H1 (cell line): ENCODE data around the gene KCTD10. TPM values are rescaled to one million over a fixed set of nuclear protein-coding genes. Genes with fewer than 3 reads are reported as not detected.

Experiments
- CTCF ChIA-PET: fragments of 300-600 bp; sonication (Branson Sonifier 250); formaldehyde crosslinking; loops from one replicate; lab custom pipeline; 2021; ENCODE audit not compliant: partially characterized antibody; lab: Charles Lee
- POLR2A ChIA-PET: fragments of 300-600 bp; sonication (Branson Sonifier 250); formaldehyde crosslinking; loops from one replicate; lab custom pipeline; 2021; ENCODE audit warnings: inconsistent platforms; ENCODE audit not compliant: partially characterized antibody; lab: Charles Lee
- DNase-seq, 2 experiments: peaks; one replicate each; pipeline versions ENCODE4 v3.0.0 to v3.0.0-alpha.2; 2010 to 2022; ENCODE audit warnings: low spot score in 2 of 2, low read depth in 1 of 2, mixed read lengths in 1 of 2
- FAIRE-seq: peaks from 2 replicates; lab custom pipeline; 2011; peaks lifted over from hg19 to GRCh38; lab: Jason Lieb, UNC
- H2AFZ ChIP-seq: 2 replicates; pipeline ENCODE4 v1.8.1; 2012; ENCODE audit warnings: low read length, inconsistent platforms
- H2AK5ac ChIP-seq: 2 replicates; pipeline ENCODE4 v1.6.1; 2013; ENCODE audit warnings: low read depth, low read length
- H2BK120ac ChIP-seq: replicated peaks from 2 replicates; pipeline ENCODE3; 2013; ENCODE audit warnings: low read depth, low read length, inconsistent platforms
- H2BK12ac ChIP-seq: 2 replicates; pipeline ENCODE4 v1.6.1; 2013; ENCODE audit warnings: low read depth, low read length
- H2BK15ac ChIP-seq: 2 replicates; pipeline ENCODE4 v1.6.1; 2013; ENCODE audit warnings: low read length
- H2BK20ac ChIP-seq: 2 replicates; pipeline ENCODE4 v1.6.1; 2013; ENCODE audit warnings: low read length
- H2BK5ac ChIP-seq: 2 replicates; pipeline ENCODE4 v1.6.1; 2013; ENCODE audit warnings: low read depth, low read length
- H3K14ac ChIP-seq: 2 replicates; pipeline ENCODE4 v1.6.1; 2013; ENCODE audit warnings: inconsistent platforms; ENCODE audit not compliant: insufficient read length
- H3K18ac ChIP-seq: 2 replicates; pipeline ENCODE4 v1.6.1; 2013; ENCODE audit warnings: low read length; ENCODE audit errors: extremely low read depth
- H3K23ac ChIP-seq: 2 replicates; pipeline ENCODE4 v1.6.1; 2013; ENCODE audit warnings: inconsistent platforms; ENCODE audit not compliant: insufficient read length
- H3K23me2 ChIP-seq: 2 replicates; pipeline ENCODE4 v1.6.1; 2013; ENCODE audit warnings: low read depth, low read length
- H3K27ac ChIP-seq: 2 replicates; pipeline ENCODE4 v1.6.1; 2011; ENCODE audit warnings: low read depth, low read length, inconsistent platforms
- H3K27me3 ChIP-seq, 4 experiments: replicated peaks in 1 of 4; 1 replicate in 1 of 4; 2 replicates in 3 of 4; pipeline versions ENCODE4 v1.6.1 to v1.8.1; 2011 to 2013; ENCODE audit warnings: low read length in 3 of 4, mild to moderate bottlenecking in 3 of 4, inconsistent platforms in 2 of 4, mixed read lengths in 2 of 4, moderate library complexity in 1 of 4; ENCODE audit not compliant: control insufficient read depth in 3 of 4, insufficient read depth in 3 of 4; ENCODE audit errors: extremely low read depth in 1 of 4
- H3K36me3 ChIP-seq, 4 experiments: 2 replicates each; pipeline versions ENCODE4 v1.6.1 to v1.8.1; 2011 to 2013; ENCODE audit warnings: mild to moderate bottlenecking in 4 of 4, low read length in 3 of 4, moderate library complexity in 2 of 4, control low read depth in 1 of 4, inconsistent platforms in 1 of 4; ENCODE audit not compliant: insufficient read depth in 4 of 4, control insufficient read depth in 2 of 4
- H3K4ac ChIP-seq: replicated peaks from 2 replicates; pipeline ENCODE3; 2013; ENCODE audit warnings: low read length, low read depth, mixed read lengths, inconsistent platforms; ENCODE audit not compliant: insufficient read length
- H3K4me1 ChIP-seq, 4 experiments: replicated peaks in 1 of 4; 1 replicate in 1 of 4; 2 replicates in 3 of 4; pipeline versions ENCODE4 v1.6.1 to v1.8.1; 2011 to 2013; ENCODE audit warnings: low read length in 3 of 4, inconsistent platforms in 2 of 4, mixed read lengths in 1 of 4; ENCODE audit not compliant: insufficient read depth in 4 of 4, control insufficient read depth in 3 of 4
- H3K4me2 ChIP-seq, 2 experiments: 2 replicates each; pipeline versions ENCODE4 v1.6.1 to v1.8.1; 2011 to 2013; ENCODE audit warnings: low read depth in 2 of 2, low read length in 2 of 2, control low read depth in 1 of 2, inconsistent platforms in 1 of 2, mild to moderate bottlenecking in 1 of 2; ENCODE audit not compliant: insufficient read depth in 1 of 2
- H3K4me3 ChIP-seq, 4 experiments: fragments of 200-600, 300-600 bp in 1 of 4; sonication (generic), shearing (Covaris generic), sonication (Bioruptor Twin) in 1 of 4; 2 replicates each; pipeline versions ENCODE4 v1.5.1 to v1.8.1; 2011 to 2016; ENCODE audit warnings: low read length in 4 of 4, low read depth in 3 of 4, control low read depth in 2 of 4, inconsistent platforms in 2 of 4, mild to moderate bottlenecking in 2 of 4, mixed read lengths in 1 of 4, moderate library complexity in 1 of 4; ENCODE audit not compliant: insufficient read depth in 2 of 4; ENCODE audit errors: extremely low read depth in 1 of 4
- H3K56ac ChIP-seq: replicated peaks from 2 replicates; pipeline ENCODE3; 2013; ENCODE audit warnings: low read depth, mild to moderate bottlenecking, mixed read lengths, low read length, inconsistent platforms; ENCODE audit not compliant: insufficient read length
- H3K79me1 ChIP-seq: 2 replicates; pipeline ENCODE4 v1.6.1; 2013; ENCODE audit warnings: low read depth, low read length, control low read depth
- H3K79me2 ChIP-seq, 2 experiments: 2 replicates each; pipeline versions ENCODE4 v1.6.1 to v1.8.1; 2012 to 2013; ENCODE audit warnings: low read length in 2 of 2, mild to moderate bottlenecking in 2 of 2, inconsistent platforms in 1 of 2; ENCODE audit not compliant: insufficient read depth in 2 of 2, control insufficient read depth in 1 of 2
- H3K9ac ChIP-seq, 4 experiments: replicated peaks in 1 of 4; 1 replicate in 1 of 4; 2 replicates in 3 of 4; pipeline versions ENCODE4 v1.6.1 to v1.8.1; 2011 to 2013; ENCODE audit warnings: low read depth in 3 of 4, low read length in 3 of 4, control low read depth in 2 of 4, mild to moderate bottlenecking in 2 of 4, moderate library complexity in 2 of 4, inconsistent platforms in 1 of 4; ENCODE audit errors: extremely low read depth in 1 of 4
- H3K9me3 ChIP-seq, 2 experiments: 2 replicates each; pipeline versions ENCODE4 v1.6.1 to v1.8.1; 2012 to 2013; ENCODE audit warnings: mild to moderate bottlenecking in 2 of 2, moderate library complexity in 2 of 2, control low read depth in 1 of 2, inconsistent platforms in 1 of 2, low read depth in 1 of 2, low read length in 1 of 2, mixed read lengths in 1 of 2; ENCODE audit not compliant: insufficient read depth in 2 of 2
- H4K20me1 ChIP-seq, 2 experiments: replicated peaks in 1 of 2; 2 replicates each; pipeline versions ENCODE3 to v1.8.1; 2011 to 2013; ENCODE audit warnings: inconsistent platforms in 2 of 2, low read length in 2 of 2, mild to moderate bottlenecking in 1 of 2; ENCODE audit not compliant: insufficient read depth in 2 of 2, control insufficient read depth in 1 of 2
- H4K5ac ChIP-seq: 2 replicates; pipeline ENCODE4 v1.6.1; 2013; ENCODE audit warnings: low read length, low read depth, mixed read lengths, inconsistent platforms; ENCODE audit not compliant: insufficient read length
- H4K8ac ChIP-seq: 2 replicates; pipeline ENCODE4 v1.8.0; 2013; ENCODE audit warnings: mild to moderate bottlenecking, moderate library complexity, low read length, inconsistent platforms; ENCODE audit not compliant: insufficient read depth; ENCODE audit errors: extremely low read depth
- H4K91ac ChIP-seq: replicated peaks from 2 replicates; pipeline ENCODE3; 2013; ENCODE audit warnings: low read length, mixed read lengths, inconsistent platforms; ENCODE audit not compliant: insufficient read length
- BCL11A ChIP-seq, 2 experiments: IDR thresholded peaks; one replicate each; pipeline ENCODE4 v1.6.1; 2011; ENCODE audit warnings: low read depth in 2 of 2, low read length in 2 of 2, mild to moderate bottlenecking in 2 of 2
- BRCA1 ChIP-seq: IDR thresholded peaks from 2 replicates; pipeline ENCODE4 v1.6.1; 2012; ENCODE audit warnings: low read depth, low read length, improper control_type of control experiment
- CEBPB ChIP-seq: IDR thresholded peaks from 2 replicates; pipeline ENCODE4 v1.6.1; 2012; ENCODE audit warnings: low read depth, low read length
- CHD2 ChIP-seq: IDR thresholded peaks from 2 replicates; pipeline ENCODE4 v1.6.1; 2012; ENCODE audit warnings: low read length, improper control_type of control experiment
- EP300 ChIP-seq, 2 experiments: IDR thresholded peaks; 1 replicate in 1 of 2; 2 replicates in 1 of 2; pipeline ENCODE4 v1.6.1; 2011 to 2012; ENCODE audit warnings: low read depth in 2 of 2, low read length in 2 of 2, mild to moderate bottlenecking in 2 of 2, borderline replicate concordance in 1 of 2, inconsistent platforms in 1 of 2, moderate library complexity in 1 of 2
- POU5F1 ChIP-seq: IDR thresholded peaks from 2 replicates; pipeline ENCODE4 v1.6.1; 2011; ENCODE audit warnings: low read depth, mild to moderate bottlenecking, low read length, moderate library complexity
- RAD21 ChIP-seq, 2 experiments: IDR thresholded peaks in 1 of 2; conservative IDR thresholded peaks in 1 of 2; 2 replicates each; pipeline ENCODE4 v1.6.1; 2011; ENCODE audit warnings: low read depth in 2 of 2, low read length in 2 of 2, improper control_type of control experiment in 1 of 2, inconsistent platforms in 1 of 2, mild to moderate bottlenecking in 1 of 2, moderate library complexity in 1 of 2
- RFX5 ChIP-seq: IDR thresholded peaks from 2 replicates; pipeline ENCODE4 v1.6.1; 2011; ENCODE audit warnings: low read depth, low read length, improper control_type of control experiment, borderline replicate concordance
- SIRT6 ChIP-seq: IDR thresholded peaks from one replicate; pipeline ENCODE4 v1.7.1; 2012; ENCODE audit warnings: low read length, inconsistent platforms
- SUZ12 ChIP-seq: fragments of 200-600 bp; sonication (generic); IDR thresholded peaks from 2 replicates; pipeline ENCODE4 v1.6.1; 2012; ENCODE audit warnings: mild to moderate bottlenecking, inconsistent platforms, low read length, moderate library complexity, mixed read lengths
- TAF1 ChIP-seq: IDR thresholded peaks from 2 replicates; pipeline ENCODE4 v1.6.1; 2011; ENCODE audit warnings: mild to moderate bottlenecking, low read depth, low read length
- TBP ChIP-seq: IDR thresholded peaks from 2 replicates; pipeline ENCODE4 v1.6.1; 2011; ENCODE audit warnings: low read depth, low read length, improper control_type of control experiment
- ZNF274 ChIP-seq: IDR thresholded peaks from 2 replicates; pipeline ENCODE4 v1.7.0; 2012; ENCODE audit warnings: low read length, borderline replicate concordance; ENCODE audit errors: extremely low read depth
- WGBS, 2 experiments: shearing (Covaris generic) in 1 of 2; methylation state at CpG; one replicate each; pipeline versions ENCODE4 v1.1.6 to v1.1.7; 2013 to 2015; ENCODE audit warnings: low lambda C conversion rate in 2 of 2, mixed read lengths in 2 of 2, inconsistent platforms in 1 of 2, low coverage in 1 of 2, missing lambda C conversion rate in 1 of 2; ENCODE audit not compliant: insufficient replicate concordance in 2 of 2, insufficient coverage in 1 of 2, insufficient read length in 1 of 2; ENCODE audit errors: extremely low coverage in 1 of 2, missing lambda C conversion rate in 1 of 2; 5-methylcytosine and 5-hydroxymethylcytosine counted together
- polyA plus RNA-seq, 7 experiments: library from polyadenylated mRNA; depleted of rRNA in 3 of 7; stranded (reverse) in 5 of 7; unstranded in 2 of 7; fragments of >200 nt in 5 of 7; fragments of 200-250 nt in 2 of 7; gene quantifications; 1 replicate in 5 of 7; 2 replicates in 1 of 7; 4 replicates in 1 of 7; pipeline versions ENCODE4 v1.2.1 to v1.2.3, GENCODE V29; 2011 to 2013; ENCODE audit warnings: missing spikeins in 2 of 7, mixed read lengths in 2 of 7
- total RNA-seq: library from RNA; stranded (reverse); fragmentation: NEBNext Ultra II Directional; extraction: Animal tissue kit (Norgen Biotek cat#: 25700); gene quantifications from 2 replicates; pipeline ENCODE4 v1.2.1, GENCODE V29; 2021

KCTD10 gene
- total and polyA plus RNA-seq, 2 of the 8 experiments (the other 6 are each of a cell fraction or from before 2014, with no cell fraction given) = 45.3 to 52.4 TPM

- Histone ChIP-seq H3K23ac (no peak overlapping the region), H3K9ac (no peak overlapping the region), H3K79me1 (peaks cover 3% of the 10 kb centered on the region), H3K4ac (no peak overlapping the region), H2BK120ac (no peak overlapping the region), H2BK12ac (no peak overlapping the region), H2AK5ac (no peak overlapping the region), H4K20me1 (peaks cover 3 to 7% of the 10 kb centered on the region in 2 experiments), H3K14ac (no peak overlapping the region), H4K8ac (no peak overlapping the region), H3K4me1 (no peaks in the 10 kb centered on the region), H3K18ac (no peak overlapping the region), H3K56ac (no peak overlapping the region), H2BK5ac (no peak overlapping the region), H3K4me3 (no peak overlapping the region), H3K4me2 (no peak overlapping the region), H4K5ac (no peak overlapping the region), H3K27ac (no peak overlapping the region), H3K79me2 (peaks cover 0 to 9% of the 10 kb centered on the region in 2 experiments; a peak in 2 of 4 replicates), H2BK15ac (no peak overlapping the region), H3K36me3 (peaks cover 11 to 43% (median 30%) of the 10 kb centered on the region in 4 experiments), H2BK20ac (no peak overlapping the region), H3K23me2 (no peaks in the 10 kb centered on the region), H3K9me3 (no peaks in the 10 kb centered on the region), H2AFZ (no peak overlapping the region), H3K27me3 (no peaks in the 10 kb centered on the region), H4K91ac (no peak overlapping the region)
- FAIRE-seq = no peak
- CTCF ChIA-PET = interaction anchor here (1.0 to 17.4 kb wide), 12 partner anchors 8 to 151 kb away, joined by 3 to 181 read pairs (median 4); no protein-coding TSS in a partner anchor
- DNase-seq = no peak
- 94% methylated on average over 8 of the region's 8 CpGs; no CpG with 5 or more reads in 1 of the 2 experiments for WGBS, 2 experiments
- POLR2A ChIA-PET = interaction anchor here (1.1 to 2.1 kb wide), 4 partner anchors 9 to 28 kb away, joined by 3 to 6 read pairs (median 4); no protein-coding TSS in a partner anchor
- TF ChIP-seq RFX5 = no peak
- TF ChIP-seq CHD2 = no peak
- TF ChIP-seq RAD21 (IDR thresholded peaks at IDR 0.05 in 1 of 2, conservative IDR thresholded peaks at IDR 0.05 in 1 of 2; ENCODE audit: low read depth in 2 of 2, low read length in 2 of 2) = no peak
- no peak for TF ChIP-seq TAF1
- no peak for TF ChIP-seq CEBPB
- no peak for TF ChIP-seq POU5F1
- no peak for TF ChIP-seq TBP
- no peak for TF ChIP-seq ZNF274
- TF ChIP-seq BCL11A (IDR thresholded peaks at IDR 0.05; ENCODE audit: low read depth in 2 of 2, low read length in 2 of 2) = no peak
- no peak for TF ChIP-seq BRCA1
- TF ChIP-seq SUZ12 = no peak
- no peak for TF ChIP-seq SIRT6
- no peak for TF ChIP-seq EP300 (IDR thresholded peaks at IDR 0.05; ENCODE audit: borderline replicate concordance in 1 of 2, low read depth in 2 of 2, low read length in 2 of 2)
Measured at GRCh38 chr12:109448707-109449390, 28.3 kb downstream of the KCTD10 start.
